HepG2 (cell line): Measurements from ENCODE around the gene FBXO10. TPM values are rescaled to one million over a fixed set of nuclear protein-coding genes. Genes with fewer than 3 reads are reported as not detected.

Source experiments
- ATF7-NPFF ChIP-seq: sonication (generic); formaldehyde crosslinking; IDR thresholded peaks from 2 replicates; pipeline ENCODE4 v1.8.1; 2023; ENCODE audit warnings: mild to moderate bottlenecking, low read depth, missing genetic modification reagents, moderate library complexity
- ATRX ChIP-seq: sonication (generic); formaldehyde crosslinking; IDR thresholded peaks from 2 replicates; pipeline ENCODE4 v1.4.0; 2020; ENCODE audit warnings: missing genetic modification reagents, borderline replicate concordance
- BRCA1 ChIP-seq: sonication (generic); formaldehyde crosslinking; IDR thresholded peaks from 2 replicates; pipeline ENCODE4 v1.4.0; 2020; ENCODE audit warnings: missing genetic modification reagents
- CBFB ChIP-seq: sonication (generic); formaldehyde crosslinking; IDR thresholded peaks from 2 replicates; pipeline ENCODE4 v1.4.0; 2020; ENCODE audit warnings: missing genetic modification reagents
- CREM ChIP-seq, 2 experiments: sonication (generic) in 1 of 2; formaldehyde crosslinking in 1 of 2; IDR thresholded peaks; 2 replicates each; pipeline versions ENCODE4 v1.4.0 to v1.6.1; 2016 to 2020; ENCODE audit warnings: antibody characterized with exemption in 1 of 2, mild to moderate bottlenecking in 1 of 2, missing genetic modification reagents in 1 of 2
- ERF ChIP-seq: IDR thresholded peaks from 2 replicates; pipeline ENCODE4 v1.6.1; 2018; ENCODE audit warnings: missing biosample characterization, missing genetic modification reagents
- FLYWCH1 ChIP-seq: sonication (generic); formaldehyde crosslinking; IDR thresholded peaks from 2 replicates; pipeline ENCODE4 v1.8.1; 2023; ENCODE audit warnings: mild to moderate bottlenecking, missing genetic modification reagents
- FOSL2 ChIP-seq: sonication (generic); formaldehyde crosslinking; IDR thresholded peaks from 2 replicates; pipeline ENCODE4 v1.4.0; 2020; ENCODE audit warnings: missing genetic modification reagents
- FOXK2 ChIP-seq: fragments of 450-650 bp; IDR thresholded peaks from 2 replicates; pipeline ENCODE4 v1.6.1; 2016
- FOXO1 ChIP-seq: sonication (generic); formaldehyde crosslinking; IDR thresholded peaks from 2 replicates; pipeline ENCODE4 v1.4.0; 2020; ENCODE audit warnings: missing genetic modification reagents
- HOMEZ ChIP-seq: IDR thresholded peaks from 2 replicates; pipeline ENCODE4 v1.6.1; 2016; ENCODE audit warnings: low read depth
- IRF2 ChIP-seq: IDR thresholded peaks from 2 replicates; pipeline ENCODE4 v1.6.1; 2018; ENCODE audit warnings: missing genetic modification reagents, missing compliant biosample characterization
- KMT2B ChIP-seq: IDR thresholded peaks from 2 replicates; pipeline ENCODE4 v1.6.1; 2016; ENCODE audit warnings: missing genetic modification reagents, missing compliant biosample characterization
- PHF5A ChIP-seq: IDR thresholded peaks from one replicate; pipeline ENCODE4 v1.6.1; 2018; ENCODE audit warnings: low read depth, missing genetic modification reagents; ENCODE audit not compliant: unreplicated experiment
- PLRG1 ChIP-seq: fragments of 450-650 bp; conservative IDR thresholded peaks from 2 replicates; pipeline ENCODE4 v1.6.1; 2016
- RBAK ChIP-seq: sonication (generic); formaldehyde crosslinking; IDR thresholded peaks from 2 replicates; pipeline ENCODE4 v1.5.1; 2020; ENCODE audit warnings: mild to moderate bottlenecking, missing genetic modification reagents
- TBX3 ChIP-seq: fragments of 450-650 bp; IDR thresholded peaks from 2 replicates; pipeline ENCODE4 v1.6.1; 2017; ENCODE audit warnings: antibody characterized with exemption, mild to moderate bottlenecking, inconsistent platforms, borderline replicate concordance
- ZFYVE20 ChIP-seq: sonication (generic); formaldehyde crosslinking; IDR thresholded peaks from 2 replicates; pipeline ENCODE4 v1.8.0; 2023; ENCODE audit warnings: low read depth, mild to moderate bottlenecking, moderate library complexity, missing genetic modification reagents, borderline replicate concordance
- ZIK1 ChIP-seq: sonication (generic); formaldehyde crosslinking; IDR thresholded peaks from 2 replicates; pipeline ENCODE4 v1.5.0; 2020; ENCODE audit warnings: mild to moderate bottlenecking, low read depth, missing genetic modification reagents, borderline replicate concordance
- ZNF30 ChIP-seq: sonication (generic); formaldehyde crosslinking; IDR thresholded peaks from 2 replicates; pipeline ENCODE4 v1.5.0; 2020; ENCODE audit warnings: mild to moderate bottlenecking, missing genetic modification reagents
- ZNF556 ChIP-seq: sonication (generic); formaldehyde crosslinking; IDR thresholded peaks from 2 replicates; pipeline ENCODE4 v1.4.0; 2020; ENCODE audit warnings: mild to moderate bottlenecking, missing genetic modification reagents, borderline replicate concordance
- ZSCAN20 ChIP-seq: sonication (generic); formaldehyde crosslinking; IDR thresholded peaks from 2 replicates; pipeline ENCODE4 v1.4.0; 2020; ENCODE audit warnings: missing genetic modification reagents, mild to moderate bottlenecking, borderline replicate concordance
- ZSCAN30 ChIP-seq: sonication (generic); formaldehyde crosslinking; IDR thresholded peaks from 2 replicates; pipeline ENCODE4 v1.5.0; 2020; ENCODE audit warnings: mild to moderate bottlenecking, missing genetic modification reagents
- polyA plus RNA-seq, 8 experiments: library from polyadenylated mRNA; depleted of rRNA in 3 of 8; stranded (reverse) in 7 of 8; unstranded in 1 of 8; fragments of >200 nt; fragmentation: Illumina TruSeq in 4 of 8; extraction: Trizol in 4 of 8; gene quantifications; 2 replicates each; pipeline versions ENCODE4 v1.2.1 to v1.2.3, GENCODE V29; 2011 to 2016; ENCODE audit warnings: low read depth in 4 of 8, missing spikeins in 1 of 8, mixed read lengths in 1 of 8; ENCODE audit not compliant: insufficient read depth in 1 of 8
- total RNA-seq, 5 experiments: library from RNA; depleted of rRNA; stranded (reverse); fragments of >200 nt; fragmentation: Illumina TruSeq; extraction: Trizol; gene quantifications; 2 replicates each; pipeline ENCODE4 v1.2.3, GENCODE V29; 2016; ENCODE audit warnings: low read depth in 1 of 5
- TF ChIP-seq, protein P1 (sequence below): sonication (generic); formaldehyde crosslinking; IDR thresholded peaks from 2 replicates; pipeline ENCODE4 v1.9.0; 2021; ENCODE audit warnings: missing genetic modification reagents, mild to moderate bottlenecking, borderline replicate concordance
- TF ChIP-seq, protein P2 (sequence below): sonication (generic); formaldehyde crosslinking; IDR thresholded peaks from 2 replicates; pipeline ENCODE4 v1.5.0; 2020; ENCODE audit warnings: mild to moderate bottlenecking, missing genetic modification reagents, moderate library complexity
- TF ChIP-seq, protein P3 (sequence below): sonication (generic); formaldehyde crosslinking; IDR thresholded peaks from 2 replicates; pipeline ENCODE4 v1.5.0; 2020; ENCODE audit warnings: missing genetic modification reagents

FBXO10 gene
- total and polyA plus RNA-seq, 2 of the 13 experiments (the other 11 are each of a cell fraction or from before 2014, with no cell fraction given) = 3.1 to 5.1 TPM

DNA sequence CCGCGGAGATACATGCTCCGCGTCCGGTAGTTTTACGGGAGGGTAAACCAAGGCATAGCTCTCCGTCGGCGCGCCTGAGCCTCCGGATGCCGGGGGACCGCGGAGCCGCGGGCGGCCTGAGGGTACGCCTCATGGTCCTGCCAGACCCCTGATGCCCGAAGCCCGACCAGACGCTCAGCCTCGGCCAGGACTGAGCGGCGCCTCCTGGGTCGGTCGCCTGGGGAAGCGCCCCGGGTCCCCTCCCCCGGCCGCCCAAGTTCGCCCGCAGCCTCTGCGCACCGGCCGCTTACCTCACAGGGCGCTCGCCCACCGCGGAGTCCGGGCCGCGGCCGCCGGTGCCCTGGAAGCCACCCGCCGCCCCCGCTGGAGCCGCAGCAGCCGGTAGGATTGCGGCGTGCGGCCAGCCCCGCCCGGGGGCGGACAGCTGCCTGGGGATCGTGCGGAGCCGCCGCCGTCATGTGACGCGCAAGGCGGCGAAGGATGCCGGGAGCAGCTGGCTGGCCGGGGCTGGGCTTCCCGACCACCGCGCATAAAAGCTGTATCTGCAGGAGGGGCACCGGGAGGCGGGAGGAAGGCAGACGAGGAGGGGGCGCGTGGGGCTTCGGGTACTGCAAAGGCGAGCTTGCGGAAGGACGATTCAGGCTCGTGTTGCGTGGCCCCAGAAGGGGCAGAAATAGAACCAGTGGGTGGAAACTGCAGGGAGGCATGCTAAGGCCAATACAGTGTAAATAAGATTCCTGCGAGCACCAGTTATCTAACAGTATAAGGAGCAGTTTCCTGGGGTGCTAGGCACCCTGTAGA, at the start of gene FBXO10 (continued):
- TF ChIP-seq, protein P1, sequence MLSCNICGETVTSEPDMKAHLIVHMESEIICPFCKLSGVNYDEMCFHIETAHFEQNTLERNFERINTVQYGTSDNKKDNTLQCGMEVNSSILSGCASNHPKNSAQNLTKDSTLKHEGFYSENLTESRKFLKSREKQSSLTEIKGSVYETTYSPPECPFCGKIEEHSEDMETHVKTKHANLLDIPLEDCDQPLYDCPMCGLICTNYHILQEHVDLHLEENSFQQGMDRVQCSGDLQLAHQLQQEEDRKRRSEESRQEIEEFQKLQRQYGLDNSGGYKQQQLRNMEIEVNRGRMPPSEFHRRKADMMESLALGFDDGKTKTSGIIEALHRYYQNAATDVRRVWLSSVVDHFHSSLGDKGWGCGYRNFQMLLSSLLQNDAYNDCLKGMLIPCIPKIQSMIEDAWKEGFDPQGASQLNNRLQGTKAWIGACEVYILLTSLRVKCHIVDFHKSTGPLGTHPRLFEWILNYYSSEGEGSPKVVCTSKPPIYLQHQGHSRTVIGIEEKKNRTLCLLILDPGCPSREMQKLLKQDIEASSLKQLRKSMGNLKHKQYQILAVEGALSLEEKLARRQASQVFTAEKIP (CRISPR knock-in tag) = no peak
- TF ChIP-seq ZNF556 (peak; percentile 80; the same call in 1 of the 2 replicates), HOMEZ (CRISPR knock-in tag) (no peak), FLYWCH1 (CRISPR knock-in tag) (no peak), IRF2 (CRISPR knock-in tag) (peak; percentile 20), ZNF30 (no peak), ZIK1 (CRISPR knock-in tag) (peak; percentile 55; the same call in 1 of the 2 replicates), CREM (IDR thresholded peaks at IDR 0.05) (no peak), CREM (CRISPR knock-in tag; IDR thresholded peaks at IDR 0.05) (no peak), ATRX (CRISPR knock-in tag) (no peak), FOSL2 (CRISPR knock-in tag) (no peak), KMT2B (peak; percentile 74), ERF (CRISPR knock-in tag) (no peak), ZFYVE20 (CRISPR knock-in tag) (no peak), RBAK (CRISPR knock-in tag) (no peak), ATF7-NPFF (CRISPR knock-in tag) (peak; percentile 72), FOXK2 (no peak), ZSCAN30 (CRISPR knock-in tag) (no peak), CBFB (CRISPR knock-in tag) (no peak), FOXO1 (CRISPR knock-in tag) (no peak), PHF5A (CRISPR knock-in tag) (no peak), PLRG1 (no peak), ZSCAN20 (CRISPR knock-in tag) (no peak), TBX3 (no peak), BRCA1 (CRISPR knock-in tag) (no peak)
- TF ChIP-seq, protein P2, sequence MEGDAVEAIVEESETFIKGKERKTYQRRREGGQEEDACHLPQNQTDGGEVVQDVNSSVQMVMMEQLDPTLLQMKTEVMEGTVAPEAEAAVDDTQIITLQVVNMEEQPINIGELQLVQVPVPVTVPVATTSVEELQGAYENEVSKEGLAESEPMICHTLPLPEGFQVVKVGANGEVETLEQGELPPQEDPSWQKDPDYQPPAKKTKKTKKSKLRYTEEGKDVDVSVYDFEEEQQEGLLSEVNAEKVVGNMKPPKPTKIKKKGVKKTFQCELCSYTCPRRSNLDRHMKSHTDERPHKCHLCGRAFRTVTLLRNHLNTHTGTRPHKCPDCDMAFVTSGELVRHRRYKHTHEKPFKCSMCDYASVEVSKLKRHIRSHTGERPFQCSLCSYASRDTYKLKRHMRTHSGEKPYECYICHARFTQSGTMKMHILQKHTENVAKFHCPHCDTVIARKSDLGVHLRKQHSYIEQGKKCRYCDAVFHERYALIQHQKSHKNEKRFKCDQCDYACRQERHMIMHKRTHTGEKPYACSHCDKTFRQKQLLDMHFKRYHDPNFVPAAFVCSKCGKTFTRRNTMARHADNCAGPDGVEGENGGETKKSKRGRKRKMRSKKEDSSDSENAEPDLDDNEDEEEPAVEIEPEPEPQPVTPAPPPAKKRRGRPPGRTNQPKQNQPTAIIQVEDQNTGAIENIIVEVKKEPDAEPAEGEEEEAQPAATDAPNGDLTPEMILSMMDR (CRISPR knock-in tag) = no peak
- TF ChIP-seq, protein P3, sequence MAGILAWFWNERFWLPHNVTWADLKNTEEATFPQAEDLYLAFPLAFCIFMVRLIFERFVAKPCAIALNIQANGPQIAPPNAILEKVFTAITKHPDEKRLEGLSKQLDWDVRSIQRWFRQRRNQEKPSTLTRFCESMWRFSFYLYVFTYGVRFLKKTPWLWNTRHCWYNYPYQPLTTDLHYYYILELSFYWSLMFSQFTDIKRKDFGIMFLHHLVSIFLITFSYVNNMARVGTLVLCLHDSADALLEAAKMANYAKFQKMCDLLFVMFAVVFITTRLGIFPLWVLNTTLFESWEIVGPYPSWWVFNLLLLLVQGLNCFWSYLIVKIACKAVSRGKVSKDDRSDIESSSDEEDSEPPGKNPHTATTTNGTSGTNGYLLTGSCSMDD (CRISPR knock-in tag) = no peak
